ENCODE data around the gene ELN.

GRCh38 chr7:74027683-74028320 is at the start of gene ELN:
- TF ChIP-seq REST (IDR thresholded peaks at IDR 0.05; ENCODE audit: low read depth) (no peak), CREB1 (IDR thresholded peaks at IDR 0.05; ENCODE audit: low read depth) (no peak), TEAD4 (IDR thresholded peaks at IDR 0.05) (no peak), EGR1 (IDR thresholded peaks at IDR 0.05) (no peak), ZBTB7A (IDR thresholded peaks at IDR 0.05; ENCODE audit: low read depth) (no peak), YY1 (IDR thresholded peaks at IDR 0.05; ENCODE audit: low read depth) (no peak), EP300 (IDR thresholded peaks at IDR 0.05; ENCODE audit: borderline replicate concordance) (no peak), TAF1 (IDR thresholded peaks at IDR 0.05; ENCODE audit: low read depth) (no peak), CEBPB (IDR thresholded peaks at IDR 0.05) (no peak), FOXM1 (IDR thresholded peaks at IDR 0.05; ENCODE audit: borderline replicate concordance, low read depth) (no peak)
